ENCODE data around the gene SIGLEC1.

Gene SIGLEC1

DNA sequence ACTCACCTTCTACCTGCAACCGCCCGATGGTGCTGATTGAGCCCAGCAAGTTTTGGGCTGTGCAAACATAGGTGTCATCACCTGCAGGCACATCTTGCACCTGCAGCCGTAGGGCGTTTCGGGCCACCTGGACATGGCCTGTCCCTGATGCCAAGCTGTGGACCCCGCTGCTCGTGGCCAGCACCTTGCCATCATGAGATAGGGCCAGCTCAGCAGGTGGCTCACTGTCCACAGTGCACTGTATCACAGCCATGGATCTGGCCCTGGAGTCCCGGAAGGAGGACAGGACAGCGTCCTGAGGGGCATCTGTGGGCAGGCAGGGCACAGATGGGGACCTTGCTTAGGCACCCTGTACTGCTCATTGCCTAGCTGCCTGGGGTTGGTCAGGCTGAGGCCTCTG lies 20.5 kb downstream of the SIGLEC1 start:
- in situ Hi-C loops (cut with HindIII; ENCODE audit: low sequenced_read_pairs) = no loop called here
- TF ChIP-seq, protein P1, sequence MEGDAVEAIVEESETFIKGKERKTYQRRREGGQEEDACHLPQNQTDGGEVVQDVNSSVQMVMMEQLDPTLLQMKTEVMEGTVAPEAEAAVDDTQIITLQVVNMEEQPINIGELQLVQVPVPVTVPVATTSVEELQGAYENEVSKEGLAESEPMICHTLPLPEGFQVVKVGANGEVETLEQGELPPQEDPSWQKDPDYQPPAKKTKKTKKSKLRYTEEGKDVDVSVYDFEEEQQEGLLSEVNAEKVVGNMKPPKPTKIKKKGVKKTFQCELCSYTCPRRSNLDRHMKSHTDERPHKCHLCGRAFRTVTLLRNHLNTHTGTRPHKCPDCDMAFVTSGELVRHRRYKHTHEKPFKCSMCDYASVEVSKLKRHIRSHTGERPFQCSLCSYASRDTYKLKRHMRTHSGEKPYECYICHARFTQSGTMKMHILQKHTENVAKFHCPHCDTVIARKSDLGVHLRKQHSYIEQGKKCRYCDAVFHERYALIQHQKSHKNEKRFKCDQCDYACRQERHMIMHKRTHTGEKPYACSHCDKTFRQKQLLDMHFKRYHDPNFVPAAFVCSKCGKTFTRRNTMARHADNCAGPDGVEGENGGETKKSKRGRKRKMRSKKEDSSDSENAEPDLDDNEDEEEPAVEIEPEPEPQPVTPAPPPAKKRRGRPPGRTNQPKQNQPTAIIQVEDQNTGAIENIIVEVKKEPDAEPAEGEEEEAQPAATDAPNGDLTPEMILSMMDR (IDR thresholded peaks at IDR 0.05; ENCODE audit: low read depth, low read length, missing control alignments) = no peak
- DNase-seq (ENCODE audit: low read depth) = no peak
- H3K4me3 ChIP-seq (ENCODE audit: low read depth, low read length) = no peak overlapping the region

DNA sequence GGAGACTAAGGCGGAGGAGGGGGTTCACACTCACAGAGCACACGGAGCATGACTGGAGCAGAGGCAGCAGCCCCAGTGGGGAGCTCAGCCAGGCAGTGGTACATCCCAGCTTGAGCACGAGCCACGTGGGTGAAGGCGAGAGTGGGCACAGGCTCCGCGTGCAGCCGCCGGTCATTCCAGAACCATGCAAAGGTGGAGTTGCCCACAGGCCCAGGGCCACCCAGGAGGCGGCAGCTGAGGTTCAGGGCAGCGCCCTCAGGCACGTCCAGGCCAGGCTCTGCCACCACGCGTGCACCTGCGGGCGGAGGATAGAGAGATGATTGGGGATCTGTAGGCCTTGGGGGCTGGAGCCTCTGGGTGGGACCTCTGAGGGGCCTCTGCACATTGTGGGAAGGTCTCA lies 21.1 kb downstream of the SIGLEC1 start:
- in situ Hi-C loops (cut with HindIII; ENCODE audit: low sequenced_read_pairs) = no loop called here
- H3K4me3 ChIP-seq (ENCODE audit: low read depth, low read length) = no peak overlapping the region
- TF ChIP-seq, protein P1 (IDR thresholded peaks at IDR 0.05; ENCODE audit: low read depth, low read length, missing control alignments) = no peak
- DNase-seq (ENCODE audit: low read depth) = no peak

DNA sequence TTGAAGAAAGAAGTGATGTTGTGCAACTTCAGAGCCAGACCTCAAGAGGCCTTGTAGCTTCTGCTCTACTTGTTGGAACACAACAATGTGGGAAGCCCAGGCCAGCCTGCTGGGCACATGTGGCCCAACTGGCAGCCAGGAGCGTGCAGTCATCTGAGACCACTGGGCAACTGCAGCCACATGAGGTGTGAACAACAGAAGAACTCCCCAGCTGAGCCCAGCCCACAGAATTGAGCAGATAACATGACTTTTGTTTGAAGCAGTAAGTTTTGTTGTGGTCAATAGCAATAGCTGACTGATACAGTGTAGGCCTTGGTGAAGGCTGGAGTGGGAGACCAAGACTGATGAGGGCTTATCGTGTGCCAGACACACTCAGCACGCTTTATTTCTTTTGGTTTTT lies 22.0 kb downstream of the SIGLEC1 start:
- no peak for DNase-seq (ENCODE audit: low read depth)
- H3K4me3 ChIP-seq (ENCODE audit: low read depth, low read length) = no peak overlapping the region
- TF ChIP-seq, protein P1 (IDR thresholded peaks at IDR 0.05; ENCODE audit: low read depth, low read length, missing control alignments) = no peak
- in situ Hi-C loops (cut with HindIII; ENCODE audit: low sequenced_read_pairs) = no loop called here

DNA sequence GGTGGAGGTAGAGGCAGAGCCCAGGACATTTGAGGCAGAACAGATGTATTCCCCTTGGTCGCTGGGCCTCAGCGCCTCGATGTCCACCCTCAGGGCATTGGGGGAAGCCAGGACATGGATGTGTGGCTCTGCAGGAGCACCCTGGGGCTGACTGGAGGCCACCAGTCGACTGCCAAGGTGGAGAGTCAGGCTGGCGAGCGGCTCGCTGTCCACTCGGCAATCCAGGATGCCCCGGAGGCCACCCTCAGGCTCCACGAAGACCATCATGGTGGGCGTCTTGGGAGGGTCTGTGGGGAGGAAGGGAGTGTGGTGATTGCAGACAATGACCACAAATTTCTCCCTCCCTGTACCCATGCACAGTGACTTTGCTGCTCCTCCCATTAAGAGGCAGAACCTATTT lies 22.4 kb downstream of the SIGLEC1 start:
- TF ChIP-seq, protein P1 (IDR thresholded peaks at IDR 0.05; ENCODE audit: low read depth, low read length, missing control alignments) = no peak
- H3K4me3 ChIP-seq (ENCODE audit: low read depth, low read length) = no peak overlapping the region
- in situ Hi-C loops (cut with HindIII; ENCODE audit: low sequenced_read_pairs) = no loop called here
- no peak for DNase-seq (ENCODE audit: low read depth)

DNA sequence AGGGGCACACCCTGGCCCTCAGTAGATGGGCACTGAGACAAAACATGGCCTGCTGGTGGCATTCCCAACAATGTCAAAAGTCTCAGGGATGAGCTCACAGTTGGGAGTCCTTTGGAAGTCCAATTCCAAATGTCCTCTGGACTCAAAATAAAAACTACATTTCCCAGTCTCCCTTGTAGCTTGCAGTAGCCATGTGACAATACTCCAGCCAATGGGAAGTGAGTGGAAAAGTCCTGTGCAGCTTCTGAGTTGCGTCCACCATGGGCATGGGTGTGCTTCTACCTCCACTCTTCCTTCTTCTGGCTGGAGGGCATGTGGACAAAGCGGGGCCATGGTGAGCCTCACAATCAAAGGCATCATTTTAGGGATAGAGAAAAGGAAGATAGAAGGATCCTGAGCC lies 24.7 kb downstream of the SIGLEC1 start:
- TF ChIP-seq, protein P1 (IDR thresholded peaks at IDR 0.05; ENCODE audit: low read depth, low read length, missing control alignments) = no peak
- H3K4me3 ChIP-seq (ENCODE audit: low read depth, low read length) = no peak overlapping the region
- in situ Hi-C loops (cut with HindIII; ENCODE audit: low sequenced_read_pairs) = no loop called here
- DNase-seq (ENCODE audit: low read depth) = no peak

DNA sequence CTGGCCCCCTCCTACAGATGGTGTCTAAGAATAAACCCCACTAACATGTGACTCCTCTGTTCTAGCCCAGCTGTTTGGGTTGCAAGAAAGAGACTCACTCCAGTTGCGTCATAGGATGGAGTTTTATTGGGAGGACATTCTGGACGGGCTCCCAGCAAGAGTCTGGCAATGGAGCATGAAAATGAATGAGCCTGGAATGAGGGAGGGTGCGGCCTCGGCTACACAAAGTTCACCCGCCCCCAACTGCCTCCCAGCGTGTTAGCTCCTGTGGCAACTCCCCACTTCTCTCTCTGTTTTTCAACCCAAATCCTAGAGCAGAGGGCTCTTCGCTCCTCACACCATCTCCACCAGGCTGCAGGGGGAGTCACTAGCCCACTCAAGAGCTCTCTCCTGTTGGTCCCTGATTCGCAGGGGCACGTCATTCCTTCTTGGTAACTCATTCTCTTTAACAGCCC lies 25.5 kb downstream of the SIGLEC1 start:
- H3K4me3 ChIP-seq (ENCODE audit: low read depth, low read length) = no peak overlapping the region
- in situ Hi-C loops (cut with HindIII; ENCODE audit: low sequenced_read_pairs) = no loop called here

More for the DNA sequence above, 25.5 kb downstream of the SIGLEC1 start:
- TF ChIP-seq, protein P1 (IDR thresholded peaks at IDR 0.05; ENCODE audit: low read depth, low read length, missing control alignments) = peak; percentile 36
- peak; percentile 86 for DNase-seq (ENCODE audit: low read depth)
